Activated CD4-positive, alpha-beta T cell treated with anti-CD3 and anti-CD28 coated beads, Interleukin-2, amount 50 U/mL, for 4 hours (primary cell): ENCODE measurements around the gene MKLN1.
"Not testable (repeated sequence)": the region's sequence is repeated elsewhere in the genome, so short reads cannot be mapped to it uniquely, and the experiment has no call there.

Experiments
- DNase-seq, 2 experiments: peaks; one replicate each; pipeline ENCODE4 v3.0.0-alpha.2; 2020

Gene MKLN1

GRCh38 chr7:131503639-131504038 is 176.0 kb downstream of the MKLN1 start:
- DNase-seq = no peak

GRCh38 chr7:131504157-131504899 is 176.7 kb downstream of the MKLN1 start:
- no peak for DNase-seq

GRCh38 chr7:131505037-131505620 is 177.5 kb downstream of the MKLN1 start:
- DNase-seq = not testable (repeated sequence)

- DNase-seq = no peak
Measured at GRCh38 chr7:131505636-131506557, 178.2 kb downstream of the MKLN1 start.

- no peak for DNase-seq
Measured at GRCh38 chr7:131506597-131506996, 178.9 kb downstream of the MKLN1 start.

GRCh38 chr7:131507592-131508331 is 180.1 kb downstream of the MKLN1 start:
- DNase-seq = peak; percentile 77 to 79

GRCh38 chr7:131508754-131509486 is 181.2 kb downstream of the MKLN1 start:
- no peak for DNase-seq

GRCh38 chr7:131509781-131510180 is 182.1 kb downstream of the MKLN1 start:
- no peak for DNase-seq

- no peak for DNase-seq
Measured at GRCh38 chr7:131511071-131511470, 183.4 kb downstream of the MKLN1 start.

GRCh38 chr7:131511774-131512535 is 184.3 kb downstream of the MKLN1 start:
- DNase-seq = no peak

GRCh38 chr7:131513245-131514061 is 185.8 kb downstream of the MKLN1 start:
- peak; percentile 71 to 73 for DNase-seq

- not testable (repeated sequence) for DNase-seq
Measured at GRCh38 chr7:131515471-131515870, 187.8 kb downstream of the MKLN1 start.

GRCh38 chr7:131517218-131517923 is 189.7 kb downstream of the MKLN1 start:
- DNase-seq = no peak

- no peak for DNase-seq
Measured at GRCh38 chr7:131518626-131519025, 190.9 kb downstream of the MKLN1 start.

GRCh38 chr7:131521651-131522163 is 194.0 kb downstream of the MKLN1 start:
- no peak for DNase-seq

GRCh38 chr7:131522325-131522930 is 194.8 kb downstream of the MKLN1 start:
- DNase-seq = no peak

GRCh38 chr7:131524115-131524514 is 196.4 kb downstream of the MKLN1 start:
- no peak for DNase-seq

GRCh38 chr7:131524703-131525102 is 197.0 kb downstream of the MKLN1 start:
- no peak for DNase-seq

GRCh38 chr7:131525820-131526219 is 198.1 kb downstream of the MKLN1 start:
- DNase-seq = no peak
